Measurements from ENCODE around the gene SDC1. TPM values are rescaled to one million over a fixed set of nuclear protein-coding genes. Genes with fewer than 3 reads are reported as not detected.

SDC1 gene
- polyA plus RNA-seq, 1 of the 3 experiments (the other 2 are of a cell fraction) = 122 TPM

GRCh38 chr2:20249170-20249569 is 24.2 kb upstream of the SDC1 start (continued):
- TF ChIP-seq CHD2 (IDR thresholded peaks at IDR 0.05; ENCODE audit: low read length, partially characterized antibody) = no peak
- TF ChIP-seq, protein P1, sequence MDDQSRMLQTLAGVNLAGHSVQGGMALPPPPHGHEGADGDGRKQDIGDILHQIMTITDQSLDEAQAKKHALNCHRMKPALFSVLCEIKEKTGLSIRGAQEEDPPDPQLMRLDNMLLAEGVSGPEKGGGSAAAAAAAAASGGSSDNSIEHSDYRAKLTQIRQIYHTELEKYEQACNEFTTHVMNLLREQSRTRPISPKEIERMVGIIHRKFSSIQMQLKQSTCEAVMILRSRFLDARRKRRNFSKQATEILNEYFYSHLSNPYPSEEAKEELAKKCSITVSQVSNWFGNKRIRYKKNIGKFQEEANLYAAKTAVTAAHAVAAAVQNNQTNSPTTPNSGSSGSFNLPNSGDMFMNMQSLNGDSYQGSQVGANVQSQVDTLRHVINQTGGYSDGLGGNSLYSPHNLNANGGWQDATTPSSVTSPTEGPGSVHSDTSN (IDR thresholded peaks at IDR 0.05) = no peak
- no peak for TF ChIP-seq GABPA (IDR thresholded peaks at IDR 0.05; ENCODE audit: low read depth)

- Histone ChIP-seq H3F3A (replicated peaks; ENCODE audit: insufficient read depth) (peaks cover 32% of the 10 kb centered on the region), H3K9me2 (no peaks in the 10 kb centered on the region), H3K36me3 (replicated peaks in 1 of 2; ENCODE audit: control insufficient read depth in 1 of 2, insufficient read depth in 2 of 2, low read length in 1 of 2) (peaks cover 48 to 50% of the 10 kb centered on the region in 2 experiments), H3K9ac (no peak overlapping the region), H4K20me1 (ENCODE audit: insufficient read depth) (no peaks in the 10 kb centered on the region), H2AFZ (ENCODE audit: low read depth) (no peak overlapping the region), H3K79me2 (ENCODE audit: insufficient read depth) (no peaks in the 10 kb centered on the region), H3K4me2 (no peak overlapping the region), H3K27me3 (ENCODE audit: insufficient read depth) (no peaks in the 10 kb centered on the region), H3K4me1 (ENCODE audit: control insufficient read depth in 1 of 2, insufficient read depth in 2 of 2, low read depth in 1 of 2, low read length in 1 of 2) (no peaks in the 10 kb centered on the region), H3K4me3 (ENCODE audit: low read depth in 2 of 2, low read length in 1 of 2) (no peak overlapping the region), H3K27ac (ENCODE audit: low read depth in 2 of 2, low read length in 1 of 2) (no peak overlapping the region), H3K9me3 (no peaks in the 10 kb centered on the region)
- no peak for DNase-seq
- ChIA-PET POLR2A (interaction anchor here (0.6 kb wide), 1 partner anchor 18 kb away, joined by 3 read pairs; no protein-coding TSS in a partner anchor), CTCF (interaction anchor here (1.1 to 2.9 kb wide), 7 partner anchors 9 to 165 kb away, joined by 3 to 19 read pairs (median 5); partner anchors contain the start of gene SDC1)
- 100% methylated on average over 1 of the region's 1 CpG for WGBS (ENCODE audit: low lambda C conversion rate)
- no peak for TF ChIP-seq MXI1 (IDR thresholded peaks at IDR 0.05; ENCODE audit: low read depth, low read length)
- TF ChIP-seq, protein P2, sequence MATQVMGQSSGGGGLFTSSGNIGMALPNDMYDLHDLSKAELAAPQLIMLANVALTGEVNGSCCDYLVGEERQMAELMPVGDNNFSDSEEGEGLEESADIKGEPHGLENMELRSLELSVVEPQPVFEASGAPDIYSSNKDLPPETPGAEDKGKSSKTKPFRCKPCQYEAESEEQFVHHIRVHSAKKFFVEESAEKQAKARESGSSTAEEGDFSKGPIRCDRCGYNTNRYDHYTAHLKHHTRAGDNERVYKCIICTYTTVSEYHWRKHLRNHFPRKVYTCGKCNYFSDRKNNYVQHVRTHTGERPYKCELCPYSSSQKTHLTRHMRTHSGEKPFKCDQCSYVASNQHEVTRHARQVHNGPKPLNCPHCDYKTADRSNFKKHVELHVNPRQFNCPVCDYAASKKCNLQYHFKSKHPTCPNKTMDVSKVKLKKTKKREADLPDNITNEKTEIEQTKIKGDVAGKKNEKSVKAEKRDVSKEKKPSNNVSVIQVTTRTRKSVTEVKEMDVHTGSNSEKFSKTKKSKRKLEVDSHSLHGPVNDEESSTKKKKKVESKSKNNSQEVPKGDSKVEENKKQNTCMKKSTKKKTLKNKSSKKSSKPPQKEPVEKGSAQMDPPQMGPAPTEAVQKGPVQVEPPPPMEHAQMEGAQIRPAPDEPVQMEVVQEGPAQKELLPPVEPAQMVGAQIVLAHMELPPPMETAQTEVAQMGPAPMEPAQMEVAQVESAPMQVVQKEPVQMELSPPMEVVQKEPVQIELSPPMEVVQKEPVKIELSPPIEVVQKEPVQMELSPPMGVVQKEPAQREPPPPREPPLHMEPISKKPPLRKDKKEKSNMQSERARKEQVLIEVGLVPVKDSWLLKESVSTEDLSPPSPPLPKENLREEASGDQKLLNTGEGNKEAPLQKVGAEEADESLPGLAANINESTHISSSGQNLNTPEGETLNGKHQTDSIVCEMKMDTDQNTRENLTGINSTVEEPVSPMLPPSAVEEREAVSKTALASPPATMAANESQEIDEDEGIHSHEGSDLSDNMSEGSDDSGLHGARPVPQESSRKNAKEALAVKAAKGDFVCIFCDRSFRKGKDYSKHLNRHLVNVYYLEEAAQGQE (IDR thresholded peaks at IDR 0.05; ENCODE audit: low read depth, low read length) = no peak
- TF ChIP-seq, protein P3, sequence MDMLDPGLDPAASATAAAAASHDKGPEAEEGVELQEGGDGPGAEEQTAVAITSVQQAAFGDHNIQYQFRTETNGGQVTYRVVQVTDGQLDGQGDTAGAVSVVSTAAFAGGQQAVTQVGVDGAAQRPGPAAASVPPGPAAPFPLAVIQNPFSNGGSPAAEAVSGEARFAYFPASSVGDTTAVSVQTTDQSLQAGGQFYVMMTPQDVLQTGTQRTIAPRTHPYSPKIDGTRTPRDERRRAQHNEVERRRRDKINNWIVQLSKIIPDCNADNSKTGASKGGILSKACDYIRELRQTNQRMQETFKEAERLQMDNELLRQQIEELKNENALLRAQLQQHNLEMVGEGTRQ (IDR thresholded peaks at IDR 0.05; ENCODE audit: borderline replicate concordance, low read depth, low read length) = no peak
- no peak for TF ChIP-seq MEF2A (IDR thresholded peaks at IDR 0.05; ENCODE audit: borderline replicate concordance, low read depth)
- TF ChIP-seq GATA2 (CRISPR knock-in tag; IDR thresholded peaks at IDR 0.05) = no peak
- TF ChIP-seq, protein P4, sequence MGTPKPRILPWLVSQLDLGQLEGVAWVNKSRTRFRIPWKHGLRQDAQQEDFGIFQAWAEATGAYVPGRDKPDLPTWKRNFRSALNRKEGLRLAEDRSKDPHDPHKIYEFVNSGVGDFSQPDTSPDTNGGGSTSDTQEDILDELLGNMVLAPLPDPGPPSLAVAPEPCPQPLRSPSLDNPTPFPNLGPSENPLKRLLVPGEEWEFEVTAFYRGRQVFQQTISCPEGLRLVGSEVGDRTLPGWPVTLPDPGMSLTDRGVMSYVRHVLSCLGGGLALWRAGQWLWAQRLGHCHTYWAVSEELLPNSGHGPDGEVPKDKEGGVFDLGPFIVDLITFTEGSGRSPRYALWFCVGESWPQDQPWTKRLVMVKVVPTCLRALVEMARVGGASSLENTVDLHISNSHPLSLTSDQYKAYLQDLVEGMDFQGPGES (IDR thresholded peaks at IDR 0.05; ENCODE audit: low read depth, low read length) = no peak
- TF ChIP-seq FOXJ3 (CRISPR knock-in tag; IDR thresholded peaks at IDR 0.05) = no peak
- no peak for TF ChIP-seq SIN3A (IDR thresholded peaks at IDR 0.05; ENCODE audit: borderline replicate concordance, low read depth, low read length)
- TF ChIP-seq, protein P1 (IDR thresholded peaks at IDR 0.05) = no peak
- no peak for TF ChIP-seq RFX5 (IDR thresholded peaks at IDR 0.05; ENCODE audit: low read length)
- TF ChIP-seq NRF1 (IDR thresholded peaks at IDR 0.05; ENCODE audit: low read depth, low read length) = no peak
- TF ChIP-seq RCOR1 (IDR thresholded peaks at IDR 0.05; ENCODE audit: low read length) = no peak
- no peak for TF ChIP-seq RXRA (IDR thresholded peaks at IDR 0.05; ENCODE audit: borderline replicate concordance, low read depth)
- no peak for TF ChIP-seq CTCF (IDR thresholded peaks at IDR 0.05)
- TF ChIP-seq, protein P5, sequence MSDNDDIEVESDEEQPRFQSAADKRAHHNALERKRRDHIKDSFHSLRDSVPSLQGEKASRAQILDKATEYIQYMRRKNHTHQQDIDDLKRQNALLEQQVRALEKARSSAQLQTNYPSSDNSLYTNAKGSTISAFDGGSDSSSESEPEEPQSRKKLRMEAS (IDR thresholded peaks at IDR 0.05; ENCODE audit: low read depth) = no peak
- no peak for TF ChIP-seq CHD2 (IDR thresholded peaks at IDR 0.05; ENCODE audit: low read length, partially characterized antibody)
- TF ChIP-seq ELF1 (IDR thresholded peaks at IDR 0.05) = no peak
Observed at GRCh38 chr2:20247084-20247483, 22.2 kb upstream of the SDC1 start.
